Fibroblast of lung (primary cell): Measurements from ENCODE around the gene RASSF3.

ENCODE experiments used
- EZH2 ChIP-seq: IDR thresholded peaks from 2 replicates; pipeline ENCODE4 v1.5.1; 2012; ENCODE audit warnings: low read length, control low read depth, mild to moderate bottlenecking; ENCODE audit errors: missing control alignments
- TF ChIP-seq, protein P1 (sequence below), 2 donors: IDR thresholded peaks in 1 of 2; conservative IDR thresholded peaks in 1 of 2; 1 replicate in 1 of 2; 2 replicates in 1 of 2; pipeline ENCODE4 v1.5.1; 2011 to 2012; ENCODE audit warnings: low read length in 2 of 2, control low read depth in 1 of 2, inconsistent platforms in 1 of 2, low read depth in 1 of 2, mild to moderate bottlenecking in 1 of 2

GRCh38 chr12:64691795-64692583 is 81.7 kb downstream of the RASSF3 start:
- TF ChIP-seq, protein P1, sequence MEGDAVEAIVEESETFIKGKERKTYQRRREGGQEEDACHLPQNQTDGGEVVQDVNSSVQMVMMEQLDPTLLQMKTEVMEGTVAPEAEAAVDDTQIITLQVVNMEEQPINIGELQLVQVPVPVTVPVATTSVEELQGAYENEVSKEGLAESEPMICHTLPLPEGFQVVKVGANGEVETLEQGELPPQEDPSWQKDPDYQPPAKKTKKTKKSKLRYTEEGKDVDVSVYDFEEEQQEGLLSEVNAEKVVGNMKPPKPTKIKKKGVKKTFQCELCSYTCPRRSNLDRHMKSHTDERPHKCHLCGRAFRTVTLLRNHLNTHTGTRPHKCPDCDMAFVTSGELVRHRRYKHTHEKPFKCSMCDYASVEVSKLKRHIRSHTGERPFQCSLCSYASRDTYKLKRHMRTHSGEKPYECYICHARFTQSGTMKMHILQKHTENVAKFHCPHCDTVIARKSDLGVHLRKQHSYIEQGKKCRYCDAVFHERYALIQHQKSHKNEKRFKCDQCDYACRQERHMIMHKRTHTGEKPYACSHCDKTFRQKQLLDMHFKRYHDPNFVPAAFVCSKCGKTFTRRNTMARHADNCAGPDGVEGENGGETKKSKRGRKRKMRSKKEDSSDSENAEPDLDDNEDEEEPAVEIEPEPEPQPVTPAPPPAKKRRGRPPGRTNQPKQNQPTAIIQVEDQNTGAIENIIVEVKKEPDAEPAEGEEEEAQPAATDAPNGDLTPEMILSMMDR (conservative IDR thresholded peaks at IDR 0.05 in 1 of 2, IDR thresholded peaks at IDR 0.05 in 1 of 2; ENCODE audit: low read depth in 1 of 2, low read length in 2 of 2), result no peak
- TF ChIP-seq EZH2, result no peak
